ENCODE measurements around the gene UQCC5. TPM values are rescaled to one million over a fixed set of nuclear protein-coding genes. Genes with fewer than 3 reads are reported as not detected.

Gene UQCC5
- total RNA-seq, 4 donors from 2014 or later: 4.1 to 435 (median 51.9) TPM

- H3K36me3 ChIP-seq: no peaks in the 10 kb centered on the region
- intact Hi-C loops (cut with DNase I; ENCODE audit: low total_unique reads): no loop called here
- TF ChIP-seq CTCF (IDR thresholded peaks at IDR 0.05) (peak in 1 of 4 experiments; percentile 4), POLR2A (IDR thresholded peaks at IDR 0.05) (no peak)
- H3K4me3 ChIP-seq: peak overlapping the region; percentile 55 to 61
- peaks cover 0 to 10% of the 10 kb centered on the region in 2 donors for H3K4me1 ChIP-seq
- no peak for DNase-seq
- H3K27me3 ChIP-seq: no peaks in the 10 kb centered on the region
- no peaks in the 10 kb centered on the region for H3K9me3 ChIP-seq
- peak overlapping the region; percentile 62 to 79 for H3K27ac ChIP-seq
Observed at GRCh38 chr3:52537165-52537620, 788 bp downstream of the UQCC5 start.

- no peaks in the 10 kb centered on the region for H3K36me3 ChIP-seq
- H3K27me3 ChIP-seq: no peaks in the 10 kb centered on the region
- peak overlapping the region in 1 of 2 donors; percentile 61 for H3K4me3 ChIP-seq
- TF ChIP-seq CTCF (IDR thresholded peaks at IDR 0.05) (no peak), POLR2A (IDR thresholded peaks at IDR 0.05) (no peak)
- no peaks in the 10 kb centered on the region for H3K9me3 ChIP-seq
- no peak for DNase-seq
- H3K4me1 ChIP-seq: peaks cover 0 to 10% of the 10 kb centered on the region in 2 donors
- peak overlapping the region; percentile 62 to 79 for H3K27ac ChIP-seq
- intact Hi-C loops (cut with DNase I; ENCODE audit: low total_unique reads): no loop called here
Observed at GRCh38 chr3:52537726-52538421, 1.5 kb downstream of the UQCC5 start.

- Histone ChIP-seq H3K4me3 (no peak overlapping the region), H3K9me3 (no peaks in the 10 kb centered on the region), H3K36me3 (no peaks in the 10 kb centered on the region), H3K4me1 (peaks cover 0 to 10% of the 10 kb centered on the region in 2 donors), H3K27me3 (no peaks in the 10 kb centered on the region), H3K27ac (no peak overlapping the region)
- no peak for DNase-seq
- intact Hi-C loops (cut with DNase I; ENCODE audit: low total_unique reads): no loop called here
- TF ChIP-seq CTCF (IDR thresholded peaks at IDR 0.05): no peak
- TF ChIP-seq POLR2A (IDR thresholded peaks at IDR 0.05): no peak
Observed at GRCh38 chr3:52539010-52539653, 2.7 kb downstream of the UQCC5 start.

GRCh38 chr3:52541050-52541449, 4.6 kb downstream of the UQCC5 start:
- Histone ChIP-seq H3K4me3 (no peak overlapping the region), H3K4me1 (peaks cover 0 to 10% of the 10 kb centered on the region in 2 donors), H3K36me3 (peaks cover 0 to 3% of the 10 kb centered on the region in 2 donors), H3K9me3 (no peaks in the 10 kb centered on the region), H3K27me3 (no peaks in the 10 kb centered on the region), H3K27ac (no peak overlapping the region)
- intact Hi-C loops (cut with DNase I; ENCODE audit: low total_unique reads): no loop called here
- no peak for TF ChIP-seq CTCF (IDR thresholded peaks at IDR 0.05)
- TF ChIP-seq POLR2A (IDR thresholded peaks at IDR 0.05): no peak
- no peak for DNase-seq

GRCh38 chr3:52544937-52545336, 8.5 kb downstream of the UQCC5 start:
- no peak overlapping the region for H3K27ac ChIP-seq
- H3K36me3 ChIP-seq: peaks cover 0 to 3% of the 10 kb centered on the region in 2 donors
- TF ChIP-seq POLR2A (IDR thresholded peaks at IDR 0.05) (no peak), CTCF (IDR thresholded peaks at IDR 0.05) (no peak)
- no peak overlapping the region for H3K4me3 ChIP-seq
- no peaks in the 10 kb centered on the region for H3K4me1 ChIP-seq
- no peaks in the 10 kb centered on the region for H3K27me3 ChIP-seq
- H3K9me3 ChIP-seq: no peaks in the 10 kb centered on the region
- intact Hi-C loops (cut with DNase I; ENCODE audit: low total_unique reads): no loop called here
- no peak for DNase-seq

All from uterus (tissue), 4 donors.